ENCODE measurements around the gene CDR2. TPM values are rescaled to one million over a fixed set of nuclear protein-coding genes. Genes with fewer than 3 reads are reported as not detected.

CDR2 gene
- total RNA-seq, 1 donor from 2014 or later, result 18.9 TPM

- TF ChIP-seq CTCF (conservative IDR thresholded peaks at IDR 0.05), result no peak
- Mint-ChIP-seq H3K9me3 (no peaks in the 10 kb centered on the region), H3K36me3 (no peaks in the 10 kb centered on the region), H3K4me1 (ENCODE audit: unreplicated experiment) (no peaks in the 10 kb centered on the region), H3K27me3 (no peaks in the 10 kb centered on the region), H3K27ac (no peak overlapping the region), H3K4me3 (no peak overlapping the region)
- DNase-seq (ENCODE audit: extremely low spot score, unreplicated experiment), result no peak
Observed at GRCh38 chr16:22400900-22401299, 26.5 kb upstream of the CDR2 start.

DNA sequence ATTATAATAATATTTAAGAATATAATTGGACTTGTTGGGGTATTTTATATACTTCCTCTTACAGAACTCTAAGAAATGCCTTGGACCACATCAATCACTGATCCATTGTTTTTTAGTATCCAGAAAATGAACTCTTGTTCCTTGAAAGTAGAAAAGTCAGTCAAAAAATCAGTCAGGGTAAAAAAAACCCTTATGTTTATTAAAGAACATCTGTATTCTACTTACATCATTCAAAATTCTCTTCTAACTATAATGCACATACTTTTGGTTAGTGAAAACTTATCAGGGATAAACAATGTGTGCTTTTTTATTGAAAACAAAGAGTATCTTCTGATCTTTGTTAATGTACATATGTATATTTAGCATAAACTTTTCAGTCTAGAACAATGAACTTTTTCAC, 23.5 kb upstream of the CDR2 start:
- TF ChIP-seq CTCF (conservative IDR thresholded peaks at IDR 0.05), result no peak
- H3K4me1 Mint-ChIP-seq (ENCODE audit: unreplicated experiment), result no peaks in the 10 kb centered on the region
- no peaks in the 10 kb centered on the region for H3K9me3 Mint-ChIP-seq

DNA sequence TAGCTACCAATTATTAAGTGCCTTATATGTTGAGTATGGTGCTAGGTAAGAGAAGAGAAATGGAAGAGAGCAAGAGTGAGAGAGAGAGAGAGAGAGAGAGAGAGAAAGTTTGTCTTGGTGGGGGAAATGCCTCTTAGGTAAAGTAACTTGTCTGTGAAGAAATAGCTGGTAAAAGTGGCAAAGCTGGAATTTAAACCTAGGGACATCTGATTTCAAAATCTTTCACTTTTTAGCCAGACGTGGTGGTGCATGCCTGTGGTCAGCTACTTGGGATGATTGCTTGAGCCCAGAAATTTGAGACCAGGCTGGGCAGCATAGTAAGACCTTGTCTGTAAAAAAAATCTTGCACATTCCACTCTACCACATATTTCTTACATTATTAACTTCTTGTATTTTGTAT, 23.0 kb upstream of the CDR2 start:
- Mint-ChIP-seq H3K9me3 (no peaks in the 10 kb centered on the region), H3K27me3 (no peaks in the 10 kb centered on the region), H3K4me3 (no peak overlapping the region), H3K27ac (no peak overlapping the region), H3K4me1 (ENCODE audit: unreplicated experiment) (no peaks in the 10 kb centered on the region), H3K36me3 (no peaks in the 10 kb centered on the region)
- DNase-seq (ENCODE audit: extremely low spot score, unreplicated experiment), result no peak
- TF ChIP-seq CTCF (conservative IDR thresholded peaks at IDR 0.05), result no peak

More for the DNA sequence above, 23.5 kb upstream of the CDR2 start:
- Mint-ChIP-seq H3K36me3 (no peaks in the 10 kb centered on the region), H3K4me3 (no peak overlapping the region), H3K27me3 (no peaks in the 10 kb centered on the region), H3K27ac (no peak overlapping the region)
- no peak for DNase-seq (ENCODE audit: extremely low spot score, unreplicated experiment)

DNA sequence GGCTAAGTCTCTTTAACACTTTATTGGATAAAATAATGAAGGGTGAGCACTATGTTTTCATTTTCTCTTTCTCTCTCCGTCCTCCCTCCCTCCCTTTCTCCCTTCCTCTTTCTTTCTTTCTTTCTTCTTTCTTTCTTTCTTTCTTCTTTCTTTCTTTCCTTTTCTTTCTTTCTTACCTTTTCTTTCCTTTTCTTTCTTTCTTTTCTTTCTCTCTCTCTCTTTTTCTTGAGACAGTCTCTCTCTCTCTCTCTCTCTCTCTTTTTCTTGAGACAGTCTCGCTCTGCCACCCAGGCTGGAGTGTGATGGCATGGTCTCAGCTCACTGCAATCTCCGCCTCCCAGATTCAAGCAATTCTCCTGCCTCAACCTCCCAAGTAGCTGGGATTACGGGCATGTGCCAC, 21.5 kb upstream of the CDR2 start:
- Mint-ChIP-seq H3K4me3 (no peak overlapping the region), H3K9me3 (no peaks in the 10 kb centered on the region), H3K36me3 (no peaks in the 10 kb centered on the region), H3K4me1 (ENCODE audit: unreplicated experiment) (no peaks in the 10 kb centered on the region), H3K27me3 (no peaks in the 10 kb centered on the region), H3K27ac (no peak overlapping the region)
- no peak for DNase-seq (ENCODE audit: extremely low spot score, unreplicated experiment)
- no peak for TF ChIP-seq CTCF (conservative IDR thresholded peaks at IDR 0.05)

GRCh38 chr16:22394121-22394520, 19.7 kb upstream of the CDR2 start:
- no peak overlapping the region for H3K27ac Mint-ChIP-seq
- DNase-seq (ENCODE audit: extremely low spot score, unreplicated experiment), result no peak

More at GRCh38 chr16:22394121-22394520, 19.7 kb upstream of the CDR2 start:
- H3K4me1 Mint-ChIP-seq (ENCODE audit: unreplicated experiment), result no peaks in the 10 kb centered on the region
- no peaks in the 10 kb centered on the region for H3K27me3 Mint-ChIP-seq
- TF ChIP-seq CTCF (conservative IDR thresholded peaks at IDR 0.05), result no peak
- no peaks in the 10 kb centered on the region for H3K36me3 Mint-ChIP-seq
- no peak overlapping the region for H3K4me3 Mint-ChIP-seq
- no peaks in the 10 kb centered on the region for H3K9me3 Mint-ChIP-seq
